Fibroblast of upper back skin (primary cell): ENCODE measurements around the gene KLHL29.

Experiments used
- DNase-seq: peaks from one replicate; pipeline ENCODE4 v3.0.0-alpha.2; 2013

Gene KLHL29

GRCh38 chr2:23536326-23536725 is 151.3 kb downstream of the KLHL29 start:
- DNase-seq = no peak

GRCh38 chr2:23537991-23538390 is 153.0 kb downstream of the KLHL29 start:
- DNase-seq = peak; percentile 49

- no peak for DNase-seq
Observed at GRCh38 chr2:23538566-23538965, 153.6 kb downstream of the KLHL29 start.

- DNase-seq = no peak
Observed at GRCh38 chr2:23540804-23541360, 155.9 kb downstream of the KLHL29 start.

- DNase-seq = no peak
Observed at GRCh38 chr2:23541503-23542229, 156.7 kb downstream of the KLHL29 start.

- no peak for DNase-seq
Observed at GRCh38 chr2:23542230-23542789, 157.3 kb downstream of the KLHL29 start.

- DNase-seq = no peak
Observed at GRCh38 chr2:23543302-23543701, 158.3 kb downstream of the KLHL29 start.

GRCh38 chr2:23543728-23544127 is 158.7 kb downstream of the KLHL29 start:
- DNase-seq = no peak

- no peak for DNase-seq
Observed at GRCh38 chr2:23544589-23545295, 159.8 kb downstream of the KLHL29 start.

GRCh38 chr2:23545396-23545795 is 160.4 kb downstream of the KLHL29 start:
- peak; percentile 43 for DNase-seq

- no peak for DNase-seq
Observed at GRCh38 chr2:23545811-23546210, 160.8 kb downstream of the KLHL29 start.

- DNase-seq = no peak
Observed at GRCh38 chr2:23546913-23547312, 161.9 kb downstream of the KLHL29 start.

- no peak for DNase-seq
Observed at GRCh38 chr2:23547725-23548124, 162.7 kb downstream of the KLHL29 start.

- no peak for DNase-seq
Observed at GRCh38 chr2:23548143-23548769, 163.3 kb downstream of the KLHL29 start.

GRCh38 chr2:23549051-23549450 is 164.1 kb downstream of the KLHL29 start:
- DNase-seq = no peak

- DNase-seq = peak; percentile 50
Observed at GRCh38 chr2:23549821-23550530, 165.0 kb downstream of the KLHL29 start.

- no peak for DNase-seq
Observed at GRCh38 chr2:23550553-23550952, 165.6 kb downstream of the KLHL29 start.

GRCh38 chr2:23551875-23552274 is 166.9 kb downstream of the KLHL29 start:
- DNase-seq = no peak

- no peak for DNase-seq
Observed at GRCh38 chr2:23553561-23553960, 168.6 kb downstream of the KLHL29 start.

- DNase-seq = no peak
Observed at GRCh38 chr2:23554054-23554697, 169.2 kb downstream of the KLHL29 start.

GRCh38 chr2:23555944-23556343 is 171.0 kb downstream of the KLHL29 start:
- DNase-seq = no peak

- DNase-seq = no peak
Observed at GRCh38 chr2:23556929-23557328, 171.9 kb downstream of the KLHL29 start.
